Esophagus muscularis mucosa (tissue), 4 donors: Measurements from ENCODE around the gene HELZ. TPM values are rescaled to one million over a fixed set of nuclear protein-coding genes. Genes with fewer than 3 reads are reported as not detected.

Source experiments
- DNase-seq: peaks from one replicate; pipeline ENCODE4 v3.0.0-alpha.2; 2017; ENCODE audit errors: extremely low spot score
- H3K27ac ChIP-seq, 4 donors: fragments of 200-600 bp; sonication (generic); replicated peaks in 1 of 4; 1 replicate in 3 of 4; 2 replicates in 1 of 4; pipeline ENCODE4 v1.5.1; 2016 to 2019; ENCODE audit warnings: mild to moderate bottlenecking in 1 of 4
- H3K27me3 ChIP-seq, 4 donors: fragments of 200-600 bp; sonication (generic); one replicate each; pipeline versions ENCODE4 v1.5.1 to v1.6.0; 2016 to 2019
- H3K36me3 ChIP-seq, 4 donors: fragments of 200-600 bp; sonication (generic); one replicate each; pipeline ENCODE4 v1.5.1; 2016 to 2019
- H3K4me1 ChIP-seq, 4 donors: fragments of 200-600 bp; sonication (generic); one replicate each; pipeline ENCODE4 v1.5.1; 2016 to 2019
- H3K4me3 ChIP-seq, 4 donors: fragments of 200-600 bp; sonication (generic); 1 replicate in 2 of 4; 2 replicates in 2 of 4; pipeline ENCODE4 v1.5.1; 2016 to 2019; ENCODE audit warnings: mild to moderate bottlenecking in 4 of 4, moderate library complexity in 1 of 4
- H3K9me3 ChIP-seq, 4 donors: fragments of 200-600 bp; sonication (generic); 1 replicate in 3 of 4; 2 replicates in 1 of 4; pipeline ENCODE4 v1.5.1; 2016 to 2019
- CTCF ChIP-seq, 3 experiments: fragments of 200-600 bp in 2 of 3; fragments of 450-650 bp in 1 of 3; sonication (generic) in 2 of 3; IDR thresholded peaks; one replicate each; pipeline ENCODE4 v1.5.1; 2017 to 2019; ENCODE audit warnings: antibody characterized with exemption in 3 of 3, mild to moderate bottlenecking in 2 of 3, moderate library complexity in 1 of 3
- EP300 ChIP-seq: sonication (generic); formaldehyde crosslinking; IDR thresholded peaks from one replicate; pipeline ENCODE4 v1.6.1; 2017; ENCODE audit warnings: antibody characterized with exemption
- POLR2A ChIP-seq: fragments of 450-650 bp; IDR thresholded peaks from one replicate; pipeline ENCODE4 v1.6.1; 2017; ENCODE audit warnings: antibody characterized with exemption, moderate library complexity, mild to moderate bottlenecking, low read depth
- POLR2AphosphoS5 ChIP-seq, 2 donors: sonication (generic); formaldehyde crosslinking; IDR thresholded peaks; one replicate each; pipeline ENCODE4 v1.6.1; 2017; ENCODE audit warnings: antibody characterized with exemption in 2 of 2
- WGBS: methylation state at CpG from one replicate; pipeline ENCODE4 v1.1.5; 2018; 5-methylcytosine and 5-hydroxymethylcytosine counted together
- intact Hi-C: fragments of 100-400 bp; cut with DNase I; formaldehyde crosslinking; loops from one replicate; pipeline ENCODE4 v1.15.1; 2023
- total RNA-seq, 4 donors: library from RNA; depleted of rRNA; stranded (reverse); fragments of >200 nt; gene quantifications; one replicate each; pipeline versions ENCODE4 v1.1.0 to v1.2.1, GENCODE V29; 2016

HELZ gene
- total RNA-seq, result 10 to 100 TPM; 35.0 to 62.3 (median 45.8) TPM

GRCh38 chr17:67245073-67245693 lies at the start of gene HELZ:
Gene HELZ (minus strand): TSS chr17:67245196. CDS start chr17:67218804, 26,392 bp downstream.
- Histone ChIP-seq H3K27ac (peak within 1 kb of the TSS; percentile 82 to 90 (median 86)), H3K36me3 (peaks cover 0 to 13% (median 0%) of the 10 kb centered on the region in 4 donors), H3K27me3 (no peaks in the 10 kb centered on the region), H3K4me1 (peaks cover 36 to 54% (median 51%) of the 10 kb centered on the region in 4 donors), H3K9me3 (no peaks in the 10 kb centered on the region), H3K4me3 (peak within 1 kb of the TSS; percentile 85 to 99 (median 96))
- intact Hi-C loops, result loop anchor here (10.0 kb wide), 1 partner anchor 120 kb away; the partner anchor contains the start of gene PSMD12
- TF ChIP-seq POLR2A (no peak), EP300 (no peak), POLR2AphosphoS5 (IDR thresholded peaks at IDR 0.05) (no peak), CTCF (IDR thresholded peaks at IDR 0.05) (no peak)
- 1% methylated on average over 30 of the region's 67 CpGs for WGBS
- DNase-seq, result peak; percentile 92

- no peak for DNase-seq
- H3K4me1 ChIP-seq, result peaks cover 8 to 30% (median 27%) of the 10 kb centered on the region in 4 donors
- intact Hi-C loops, result no loop called here
- no peaks in the 10 kb centered on the region for H3K9me3 ChIP-seq
- no peaks in the 10 kb centered on the region for H3K27me3 ChIP-seq
- no peaks in the 10 kb centered on the region for H3K36me3 ChIP-seq
- no peak overlapping the region for H3K27ac ChIP-seq
- WGBS, result 68% methylated on average over 31 of the region's 32 CpGs
- H3K4me3 ChIP-seq, result no peak overlapping the region
- TF ChIP-seq CTCF (IDR thresholded peaks at IDR 0.05), result peak; percentile 65 to 83 (median 69)
- TF ChIP-seq POLR2AphosphoS5 (IDR thresholded peaks at IDR 0.05), result no peak
- TF ChIP-seq POLR2A, result no peak
- TF ChIP-seq EP300, result no peak
Observed at GRCh38 chr17:67293251-67294203, 48.5 kb upstream of the HELZ start.

- intact Hi-C loops, result no loop called here
- TF ChIP-seq CTCF (IDR thresholded peaks at IDR 0.05), result no peak
- no peak for TF ChIP-seq EP300
- Histone ChIP-seq H3K4me3 (no peak overlapping the region), H3K27me3 (no peaks in the 10 kb centered on the region), H3K4me1 (peaks cover 8 to 30% (median 27%) of the 10 kb centered on the region in 4 donors), H3K9me3 (no peaks in the 10 kb centered on the region), H3K27ac (no peak overlapping the region), H3K36me3 (no peaks in the 10 kb centered on the region)
- no peak for DNase-seq
- WGBS, result 53% methylated on average over 11 of the region's 11 CpGs
Observed at GRCh38 chr17:67290711-67291291, 45.8 kb upstream of the HELZ start.

- Histone ChIP-seq H3K4me1 (peaks cover 8 to 30% (median 27%) of the 10 kb centered on the region in 4 donors), H3K27ac (no peak overlapping the region), H3K27me3 (no peaks in the 10 kb centered on the region), H3K4me3 (no peak overlapping the region), H3K36me3 (no peaks in the 10 kb centered on the region), H3K9me3 (no peaks in the 10 kb centered on the region)
- TF ChIP-seq EP300 (no peak), POLR2AphosphoS5 (IDR thresholded peaks at IDR 0.05) (no peak), POLR2A (no peak), CTCF (IDR thresholded peaks at IDR 0.05) (no peak)
- 48% methylated on average over 3 of the region's 3 CpGs for WGBS
- intact Hi-C loops, result no loop called here
- DNase-seq, result no peak
Observed at GRCh38 chr17:67290244-67290643, 45.2 kb upstream of the HELZ start.
